HG02970 (cell line): Measurements from ENCODE around the gene ANKRD11.

ENCODE experiments used
- ATAC-seq: cut with Tn5 transposase; IDR thresholded peaks from one replicate; pipeline ENCODE4 v1.9.1; 2021; ENCODE audit warnings: mild to moderate bottlenecking, moderate library complexity, moderate number of reproducible peaks; ENCODE audit not compliant: unreplicated experiment, low FRiP score

ANKRD11 gene

GRCh38 chr16:89293276-89294143 is 196.9 kb downstream of the ANKRD11 start:
- ATAC-seq: no peak

DNA sequence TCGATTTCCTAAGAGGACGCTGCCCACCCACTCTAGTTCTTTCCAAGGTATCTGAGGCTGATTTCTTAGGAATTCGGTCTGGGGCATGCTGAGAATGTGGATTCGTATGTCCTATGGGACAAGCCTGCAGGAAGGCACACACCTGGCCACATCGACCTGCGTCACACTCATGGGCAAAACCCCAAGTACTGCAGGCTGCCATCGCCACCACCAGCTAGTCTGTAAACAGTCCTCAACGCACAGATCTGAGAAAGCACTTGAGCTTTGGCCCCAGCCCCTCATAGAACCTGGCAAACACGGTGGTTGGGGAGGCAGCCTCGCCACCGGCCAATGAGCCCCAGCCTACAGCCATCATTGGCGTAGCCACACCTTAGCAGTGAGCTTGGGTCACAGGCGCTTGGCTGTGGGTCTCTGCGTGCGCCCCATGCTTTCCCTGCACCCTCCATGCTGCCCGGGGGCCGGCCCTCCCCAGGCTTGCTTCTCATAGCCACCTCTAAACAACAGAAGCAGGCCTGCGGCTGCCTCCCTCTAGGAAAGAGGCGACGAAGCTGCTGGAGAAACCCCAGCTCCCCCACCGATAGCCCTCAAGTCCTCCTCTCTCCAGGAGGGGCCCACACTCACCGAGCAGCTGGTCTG is 197.8 kb downstream of the ANKRD11 start:
- no peak for ATAC-seq

DNA sequence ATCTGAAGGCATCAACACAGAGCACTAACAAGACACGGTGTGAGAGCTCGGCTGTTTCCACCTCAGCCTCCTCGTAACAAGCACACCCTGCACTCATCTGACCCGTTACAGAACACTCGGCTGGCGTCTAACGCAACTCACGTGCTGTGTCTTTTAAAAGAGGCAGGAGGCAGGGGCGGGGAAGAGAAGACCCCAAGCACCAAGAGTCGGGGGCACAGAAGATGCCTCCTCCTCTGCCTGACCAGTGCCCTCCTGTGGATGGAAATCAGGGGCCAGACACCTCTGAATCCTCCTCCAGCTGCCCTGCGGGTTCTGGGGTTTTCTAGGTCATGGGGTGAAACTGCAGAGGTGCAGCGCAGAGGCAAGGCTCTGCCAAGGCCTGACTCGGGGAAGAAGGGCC is 198.6 kb downstream of the ANKRD11 start:
- no peak for ATAC-seq

GRCh38 chr16:89291363-89291762 is 199.0 kb downstream of the ANKRD11 start:
- ATAC-seq: no peak

DNA sequence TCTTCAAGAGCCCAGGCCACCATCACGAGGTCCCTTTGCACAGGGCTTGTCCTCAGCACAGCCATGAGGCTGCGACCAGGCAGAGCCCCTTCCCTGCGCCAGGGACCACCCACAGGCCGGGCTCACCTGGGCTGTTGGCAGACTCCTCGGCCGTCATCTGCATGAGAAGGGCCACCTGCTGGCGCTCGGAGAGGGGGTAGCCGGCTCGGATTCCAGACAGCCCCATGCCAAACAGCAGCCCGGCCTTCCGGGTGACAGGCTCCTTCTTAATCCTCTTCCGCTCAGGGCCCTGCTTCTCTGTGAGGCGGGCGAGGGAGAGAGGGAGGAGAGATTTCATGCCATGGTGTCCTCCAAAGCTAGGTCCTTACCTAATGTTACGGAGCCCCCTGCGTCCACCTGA is 199.5 kb downstream of the ANKRD11 start:
- no peak for ATAC-seq

DNA sequence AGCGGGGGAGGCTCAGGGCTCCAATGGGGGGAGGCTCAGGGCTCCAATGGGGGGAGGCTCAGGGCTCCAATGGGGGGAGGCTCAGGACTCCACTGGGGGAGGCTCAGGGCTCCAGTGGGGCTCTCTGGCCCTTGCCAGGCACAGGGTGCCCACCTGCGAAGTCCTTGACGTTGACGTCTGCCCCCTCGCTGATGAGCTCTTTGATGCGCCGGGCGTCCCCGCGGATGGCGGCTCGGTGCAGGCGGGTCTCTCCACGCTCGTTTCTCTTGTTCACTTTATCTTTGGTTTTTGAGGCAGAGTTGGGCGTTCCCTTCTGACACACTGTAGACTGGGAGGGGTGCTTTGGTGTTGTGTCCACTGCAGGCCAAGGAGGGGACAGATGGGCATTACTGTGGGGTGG is 199.9 kb downstream of the ANKRD11 start:
- ATAC-seq: no peak

DNA sequence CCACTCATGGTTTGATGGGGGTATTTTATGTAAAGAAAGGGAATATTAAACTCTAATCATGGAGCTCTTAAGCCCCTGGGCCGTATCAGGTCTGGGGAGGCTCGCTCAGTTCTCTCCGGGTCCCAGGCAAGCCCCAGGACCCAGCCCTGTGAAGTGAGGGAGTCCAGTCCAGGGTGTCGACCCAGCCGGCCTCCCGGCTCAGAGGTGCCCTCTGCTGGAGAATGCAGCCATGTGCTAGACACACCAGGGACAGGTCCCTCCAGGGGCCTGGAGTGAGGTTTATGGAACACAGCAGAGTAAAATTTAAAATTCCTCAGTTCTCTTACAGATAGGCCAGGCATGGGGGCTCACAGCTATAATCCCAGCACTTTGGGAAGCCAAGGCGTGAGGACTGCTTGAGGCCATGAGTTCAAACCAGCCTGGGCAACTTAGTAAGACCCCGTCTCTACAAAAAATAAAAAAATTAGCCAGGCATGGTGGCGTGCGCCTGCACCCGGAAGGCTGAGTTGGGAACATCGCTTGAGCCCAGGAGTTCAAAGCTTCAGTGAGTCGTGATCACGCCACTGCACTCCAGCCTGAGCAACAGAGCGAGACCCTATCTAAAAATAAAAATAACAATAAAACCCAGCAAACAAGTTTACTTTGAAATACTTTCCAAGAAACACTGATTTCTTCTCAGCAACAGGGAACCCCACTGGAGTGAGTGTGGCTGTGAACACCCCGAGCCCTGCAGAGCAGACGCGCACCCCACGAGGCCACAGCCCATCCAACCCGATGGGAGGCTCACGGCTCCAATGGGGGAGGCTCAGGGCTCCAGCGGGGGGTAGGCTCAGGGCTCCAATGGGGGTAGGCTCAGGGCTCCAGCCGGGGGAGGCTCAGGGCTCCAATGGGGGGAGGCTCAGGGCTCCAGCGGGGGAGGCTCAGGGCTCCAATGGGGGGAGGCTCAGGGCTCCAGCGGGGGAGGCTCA is 200.6 kb downstream of the ANKRD11 start:
- no peak for ATAC-seq

DNA sequence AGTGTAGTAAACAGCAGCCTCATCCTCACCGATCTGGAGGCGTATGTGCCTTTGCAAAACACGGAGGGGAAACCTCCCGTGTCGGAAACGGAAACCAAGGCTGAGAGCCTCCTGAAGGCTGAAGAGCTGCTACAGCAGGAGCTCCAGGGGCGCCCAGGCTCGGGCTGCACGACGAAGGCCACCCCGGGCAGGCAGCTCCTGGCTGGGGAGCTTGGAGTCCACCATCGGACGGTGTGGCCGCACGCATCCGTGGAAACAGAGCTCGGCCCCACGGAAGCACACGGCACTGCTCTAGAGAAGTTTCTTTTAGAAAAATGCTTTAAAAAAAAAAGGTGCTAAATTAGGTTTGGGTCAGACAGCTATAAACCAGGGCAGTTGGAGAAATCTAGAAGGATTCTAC is 201.4 kb downstream of the ANKRD11 start:
- no peak for ATAC-seq

GRCh38 chr16:89288577-89288844 is 201.8 kb downstream of the ANKRD11 start:
- ATAC-seq: no peak

DNA sequence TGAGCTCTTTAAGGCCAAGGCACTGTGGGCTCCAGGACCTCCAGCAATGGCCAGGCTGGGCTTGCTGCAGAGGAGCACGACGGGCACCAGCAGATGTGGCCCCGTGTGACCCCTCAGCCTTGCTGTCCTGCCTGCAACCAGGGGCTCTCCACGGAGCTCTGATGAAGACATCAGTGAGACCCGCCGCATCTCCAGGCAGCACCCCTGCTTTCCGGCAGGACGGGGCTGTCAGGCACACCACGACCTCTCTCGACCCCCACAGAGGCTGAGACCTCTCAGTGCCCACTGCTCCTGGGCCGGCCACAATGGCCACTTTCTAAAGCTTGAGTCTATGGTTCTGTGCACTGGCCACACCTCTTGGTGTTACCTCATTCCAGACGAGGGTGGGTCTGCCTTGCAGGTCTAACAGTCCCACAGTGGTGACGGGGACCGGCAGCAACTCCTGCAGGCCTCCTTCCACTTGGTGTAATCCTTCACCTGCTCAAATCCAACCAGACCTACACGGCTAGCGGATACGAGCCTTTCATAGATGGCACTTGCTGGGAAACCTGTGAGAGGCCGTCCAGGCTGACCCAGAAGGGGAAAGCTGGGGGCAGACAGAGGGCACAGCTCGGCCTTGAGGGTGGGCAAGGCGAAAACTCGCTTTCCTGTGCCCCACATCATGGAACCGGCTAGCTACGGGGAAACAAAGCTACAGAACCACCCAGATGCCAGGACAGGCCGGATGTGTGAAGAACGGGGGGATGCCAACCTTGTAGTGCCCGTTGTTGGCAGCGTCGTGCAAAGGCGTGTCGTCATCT is 202.4 kb downstream of the ANKRD11 start:
- no peak for ATAC-seq

DNA sequence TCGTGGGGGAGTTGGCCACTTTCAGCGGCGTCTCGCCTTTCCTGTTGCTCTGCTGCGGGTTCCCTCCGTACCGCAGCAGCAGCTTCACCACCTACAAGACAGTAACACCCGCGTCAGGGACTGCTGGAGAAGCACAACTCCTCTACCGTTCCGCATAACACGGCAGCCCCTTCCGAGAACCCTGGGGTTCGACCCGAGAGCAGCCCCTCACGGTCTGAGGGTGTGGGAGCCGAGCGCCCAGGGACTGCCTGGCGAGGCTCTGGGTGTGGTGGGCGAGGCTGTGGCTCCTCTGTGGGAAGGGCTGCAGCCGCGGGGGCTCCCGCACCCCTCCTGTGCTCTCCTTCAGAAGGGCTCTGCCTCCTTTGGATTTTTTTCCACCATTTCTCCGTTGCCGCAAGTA is 204.3 kb downstream of the ANKRD11 start:
- no peak for ATAC-seq

GRCh38 chr16:89285381-89285780 is 205.0 kb downstream of the ANKRD11 start:
- ATAC-seq: no peak

DNA sequence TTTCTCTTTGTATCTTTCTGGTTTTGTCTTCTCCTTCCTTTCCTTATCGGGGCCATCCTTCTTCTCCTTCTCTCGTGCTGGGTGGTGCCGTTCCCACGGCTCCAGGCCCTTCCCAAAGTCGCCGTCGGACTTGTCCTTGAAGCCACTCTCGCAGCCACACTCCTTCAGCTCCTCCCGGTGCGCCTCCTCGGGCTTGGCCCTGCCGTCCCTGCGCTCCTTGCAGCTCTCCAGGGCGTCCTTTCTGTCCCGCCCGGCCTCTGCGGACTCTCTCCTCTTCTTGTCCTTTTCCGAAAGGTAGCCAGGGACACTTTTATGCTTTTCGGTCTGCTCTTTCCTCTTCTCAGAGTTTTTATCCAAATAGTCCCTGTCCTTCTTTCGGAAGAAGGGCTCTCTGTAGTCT is 206.9 kb downstream of the ANKRD11 start:
- ATAC-seq: no peak

DNA sequence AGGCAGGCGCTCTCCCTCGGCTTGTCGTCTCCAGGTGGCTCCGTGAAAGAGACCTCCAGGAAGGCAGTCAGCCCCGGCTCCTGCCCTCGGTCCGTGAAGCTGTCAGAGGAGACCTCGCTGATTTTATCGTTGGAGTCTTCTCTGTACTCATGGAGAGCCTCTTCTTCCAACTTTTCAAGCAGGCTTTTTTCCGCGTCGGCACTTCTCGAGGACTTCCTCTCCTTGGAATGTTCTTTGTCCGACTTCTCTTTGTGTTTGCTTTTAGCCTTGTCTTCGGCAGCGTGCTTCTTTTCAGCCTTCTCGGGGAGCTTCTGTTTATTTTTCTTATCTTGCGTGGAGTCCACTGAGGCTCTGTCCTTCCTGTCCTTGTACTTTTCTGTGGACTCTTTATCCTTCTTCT is 207.8 kb downstream of the ANKRD11 start:
- no peak for ATAC-seq

GRCh38 chr16:89281829-89282228 is 208.5 kb downstream of the ANKRD11 start:
- ATAC-seq: no peak

DNA sequence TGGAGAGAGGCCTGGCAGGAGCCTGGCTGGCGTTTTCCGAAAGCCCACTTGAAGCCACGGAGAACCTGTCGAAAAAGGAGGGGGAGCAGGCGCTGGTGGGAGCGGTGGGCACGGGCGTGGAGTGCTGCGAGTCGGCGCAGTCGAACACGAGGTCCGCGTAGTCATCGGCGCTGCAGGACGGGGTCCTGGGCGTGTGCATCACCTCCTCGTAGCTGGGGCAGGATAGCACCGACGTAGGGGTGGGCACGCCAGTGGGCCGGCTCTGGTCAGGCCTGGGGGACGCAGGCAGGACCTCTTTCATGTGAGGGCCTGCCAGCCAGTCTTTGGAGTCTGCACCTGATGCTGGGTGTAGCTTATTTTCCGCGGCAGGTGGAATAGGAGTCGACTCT is 209.2 kb downstream of the ANKRD11 start:
- ATAC-seq: no peak

DNA sequence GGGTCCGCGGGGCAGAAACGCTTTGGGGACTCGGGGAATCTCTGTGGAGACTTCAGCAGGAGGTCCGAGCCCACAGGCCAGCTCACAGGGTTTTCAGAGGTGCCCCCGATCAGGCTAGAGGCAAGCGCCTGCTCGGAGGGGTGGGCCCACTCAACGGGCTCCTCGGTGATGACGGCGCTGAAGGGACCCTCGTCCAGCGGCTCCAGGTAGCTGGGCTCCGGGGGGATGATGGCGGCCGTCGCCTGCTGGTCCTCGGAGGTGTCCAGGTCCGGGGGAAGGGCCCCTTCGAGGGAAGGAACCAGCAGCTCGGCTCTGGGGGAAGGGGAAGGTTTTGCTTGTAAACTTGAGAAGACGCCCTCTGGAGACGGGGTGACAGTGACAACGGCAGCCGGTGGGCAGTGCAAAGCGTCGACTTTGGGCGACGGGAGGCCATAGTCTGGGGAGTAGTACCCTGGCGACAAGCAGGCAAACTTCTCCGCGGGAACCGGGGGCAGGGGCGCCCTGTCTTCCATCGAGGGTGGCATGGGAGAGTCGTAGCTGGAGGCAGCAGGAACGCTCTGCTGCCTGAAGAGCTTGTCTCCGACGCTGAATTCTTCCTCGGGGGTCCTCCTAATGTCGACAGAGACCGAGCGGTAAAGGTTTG is 209.7 kb downstream of the ANKRD11 start:
- ATAC-seq: no peak

DNA sequence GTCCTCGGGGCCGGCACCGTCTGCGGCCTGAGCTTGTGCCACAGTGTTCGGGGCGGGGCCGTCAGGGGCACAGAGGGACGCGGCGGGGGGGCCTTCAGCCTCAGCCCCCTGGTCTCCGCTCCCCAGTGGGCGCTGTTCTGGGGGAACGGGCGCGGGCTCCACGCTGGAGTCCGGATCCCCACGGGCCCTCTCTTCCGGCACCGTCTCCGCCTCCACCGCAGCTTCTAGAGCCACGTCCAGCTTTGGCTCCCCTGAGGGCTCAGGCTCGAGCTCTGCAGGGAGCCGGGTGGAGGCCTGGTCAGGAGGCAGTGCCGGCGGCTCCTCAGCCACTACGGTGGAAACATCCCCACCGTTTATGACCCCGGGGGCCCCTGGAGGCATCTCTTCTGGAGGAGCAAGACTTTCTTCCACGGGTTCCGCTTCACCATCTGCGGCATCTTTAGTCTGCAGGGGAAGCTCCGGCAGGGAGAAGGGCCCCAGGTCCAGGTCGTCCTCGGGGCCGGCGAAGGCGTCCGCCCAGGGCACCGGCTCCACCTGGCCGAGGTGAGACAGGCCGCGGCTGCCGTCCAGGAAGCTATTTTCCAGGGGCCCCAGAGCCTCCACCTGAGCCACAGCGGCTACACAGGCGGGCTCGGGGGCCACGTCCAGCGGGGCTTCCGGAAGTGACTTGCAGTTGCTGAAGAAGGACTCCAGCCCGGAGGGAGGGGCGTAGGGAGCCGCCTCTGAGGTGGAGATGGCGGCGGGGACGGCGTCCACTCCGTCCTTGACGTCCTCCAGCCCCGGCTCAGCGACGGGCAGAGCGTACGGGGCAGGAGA is 210.5 kb downstream of the ANKRD11 start:
- ATAC-seq: no peak
